Mammary epithelial cell (primary cell): ENCODE measurements around the gene FBXO28.

Source experiments
- EZH2 ChIP-seq: IDR thresholded peaks from 2 replicates; pipeline ENCODE4 v1.6.1; 2012; ENCODE audit warnings: low read length, inconsistent platforms, borderline replicate concordance
- TF ChIP-seq, protein P1 (sequence below), 2 donors: IDR thresholded peaks in 1 of 2; conservative IDR thresholded peaks in 1 of 2; 2 replicates each; pipeline ENCODE4 v1.5.1; 2011 to 2012; ENCODE audit warnings: inconsistent platforms in 2 of 2, low read length in 2 of 2, mild to moderate bottlenecking in 2 of 2, control low read depth in 1 of 2, low read depth in 1 of 2; ENCODE audit not compliant: insufficient read depth in 1 of 2; ENCODE audit errors: extremely low read depth in 1 of 2

DNA sequence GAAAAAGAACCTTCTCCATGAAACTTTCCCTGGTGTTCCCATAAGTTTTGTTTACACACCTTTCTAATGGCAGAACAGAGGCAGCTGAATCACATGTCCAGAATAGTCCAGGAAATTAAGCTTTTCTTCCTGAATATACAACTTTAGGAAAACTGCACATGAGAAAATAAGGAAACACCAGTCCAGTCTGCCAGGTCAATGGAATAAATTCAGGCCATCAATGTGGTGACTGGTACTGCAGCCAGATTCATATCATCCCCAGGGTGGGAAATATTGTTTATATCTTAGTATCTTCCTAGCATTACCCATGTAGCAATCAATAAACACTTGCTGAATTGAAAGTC lies 6.7 kb upstream of the FBXO28 start:
- TF ChIP-seq, protein P1, sequence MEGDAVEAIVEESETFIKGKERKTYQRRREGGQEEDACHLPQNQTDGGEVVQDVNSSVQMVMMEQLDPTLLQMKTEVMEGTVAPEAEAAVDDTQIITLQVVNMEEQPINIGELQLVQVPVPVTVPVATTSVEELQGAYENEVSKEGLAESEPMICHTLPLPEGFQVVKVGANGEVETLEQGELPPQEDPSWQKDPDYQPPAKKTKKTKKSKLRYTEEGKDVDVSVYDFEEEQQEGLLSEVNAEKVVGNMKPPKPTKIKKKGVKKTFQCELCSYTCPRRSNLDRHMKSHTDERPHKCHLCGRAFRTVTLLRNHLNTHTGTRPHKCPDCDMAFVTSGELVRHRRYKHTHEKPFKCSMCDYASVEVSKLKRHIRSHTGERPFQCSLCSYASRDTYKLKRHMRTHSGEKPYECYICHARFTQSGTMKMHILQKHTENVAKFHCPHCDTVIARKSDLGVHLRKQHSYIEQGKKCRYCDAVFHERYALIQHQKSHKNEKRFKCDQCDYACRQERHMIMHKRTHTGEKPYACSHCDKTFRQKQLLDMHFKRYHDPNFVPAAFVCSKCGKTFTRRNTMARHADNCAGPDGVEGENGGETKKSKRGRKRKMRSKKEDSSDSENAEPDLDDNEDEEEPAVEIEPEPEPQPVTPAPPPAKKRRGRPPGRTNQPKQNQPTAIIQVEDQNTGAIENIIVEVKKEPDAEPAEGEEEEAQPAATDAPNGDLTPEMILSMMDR (conservative IDR thresholded peaks at IDR 0.05 in 1 of 2, IDR thresholded peaks at IDR 0.05 in 1 of 2; ENCODE audit: extremely low read depth in 1 of 2, insufficient read depth in 1 of 2, low read depth in 1 of 2, low read length in 2 of 2), result no peak
- TF ChIP-seq EZH2, result no peak
